HepG2 (cell line): Measurements from ENCODE around the gene CTRL. TPM values are rescaled to one million over a fixed set of nuclear protein-coding genes. Genes with fewer than 3 reads are reported as not detected.
A peak's percentile ranks its signal among the peaks of the same experiment; 100 is the strongest.

ENCODE experiments used
- CBX5 ChIP-seq: sonication (generic); formaldehyde crosslinking; IDR thresholded peaks from 2 replicates; pipeline ENCODE4 v1.4.0; 2020; ENCODE audit warnings: missing genetic modification reagents, borderline replicate concordance
- MTA1 ChIP-seq: sonication (generic); formaldehyde crosslinking; IDR thresholded peaks from 2 replicates; pipeline ENCODE4 v1.4.0; 2020; ENCODE audit warnings: missing genetic modification reagents, mild to moderate bottlenecking, borderline replicate concordance
- NR2C2 ChIP-seq: sonication (generic); formaldehyde crosslinking; IDR thresholded peaks from 2 replicates; pipeline ENCODE4 v1.4.0; 2020; ENCODE audit warnings: missing genetic modification reagents, mild to moderate bottlenecking, moderate library complexity, borderline replicate concordance
- POGZ ChIP-seq: sonication (generic); formaldehyde crosslinking; IDR thresholded peaks from 2 replicates; pipeline ENCODE4 v1.4.0; 2020; ENCODE audit warnings: mild to moderate bottlenecking, missing genetic modification reagents
- RBM22 ChIP-seq: fragments of 200-400 bp; formaldehyde crosslinking; optimal IDR thresholded peaks from 2 replicates; pipeline ENCODE3; 2017; ENCODE audit warnings: mild to moderate bottlenecking, low read length, moderate library complexity
- SMAD9 ChIP-seq: sonication (generic); formaldehyde crosslinking; IDR thresholded peaks from 2 replicates; pipeline ENCODE4 v1.5.1; 2020; ENCODE audit warnings: mild to moderate bottlenecking, missing genetic modification reagents
- ZNF484 ChIP-seq: sonication (generic); formaldehyde crosslinking; IDR thresholded peaks from 2 replicates; pipeline ENCODE4 v1.5.1; 2020; ENCODE audit warnings: mild to moderate bottlenecking, low read depth, missing genetic modification reagents, borderline replicate concordance
- ZNF749 ChIP-seq: sonication (generic); formaldehyde crosslinking; IDR thresholded peaks from 2 replicates; pipeline ENCODE4 v1.8.0; 2022; ENCODE audit warnings: mild to moderate bottlenecking, missing genetic modification reagents, moderate library complexity, borderline replicate concordance
- ZNF775 ChIP-seq: sonication (generic); formaldehyde crosslinking; IDR thresholded peaks from 2 replicates; pipeline ENCODE4 v1.4.0; 2020; ENCODE audit warnings: missing genetic modification reagents, mild to moderate bottlenecking, moderate library complexity, borderline replicate concordance
- ZNF850 ChIP-seq: sonication (generic); formaldehyde crosslinking; conservative IDR thresholded peaks from 2 replicates; pipeline ENCODE4 v1.9.0; 2021; ENCODE audit warnings: mild to moderate bottlenecking, missing genetic modification reagents
- polyA plus RNA-seq, 8 experiments: library from polyadenylated mRNA; depleted of rRNA in 3 of 8; stranded (reverse) in 7 of 8; unstranded in 1 of 8; fragments of >200 nt; fragmentation: Illumina TruSeq in 4 of 8; extraction: Trizol in 4 of 8; gene quantifications; 2 replicates each; pipeline versions ENCODE4 v1.2.1 to v1.2.3, GENCODE V29; 2011 to 2016; ENCODE audit warnings: low read depth in 4 of 8, missing spikeins in 1 of 8, mixed read lengths in 1 of 8; ENCODE audit not compliant: insufficient read depth in 1 of 8
- total RNA-seq, 5 experiments: library from RNA; depleted of rRNA; stranded (reverse); fragments of >200 nt; fragmentation: Illumina TruSeq; extraction: Trizol; gene quantifications; 2 replicates each; pipeline ENCODE4 v1.2.3, GENCODE V29; 2016; ENCODE audit warnings: low read depth in 1 of 5
- TF ChIP-seq, protein P1 (sequence below): sonication (generic); formaldehyde crosslinking; IDR thresholded peaks from 2 replicates; pipeline ENCODE4 v1.4.0; 2020; ENCODE audit warnings: mild to moderate bottlenecking, missing genetic modification reagents, borderline replicate concordance
- TF ChIP-seq, protein P2 (sequence below): IDR thresholded peaks from 2 replicates; pipeline ENCODE4 v1.6.1; 2016
- TF ChIP-seq, protein P3 (sequence below): sonication (generic); formaldehyde crosslinking; IDR thresholded peaks from 2 replicates; pipeline ENCODE4 v1.5.1; 2020; ENCODE audit warnings: missing genetic modification reagents, mild to moderate bottlenecking, borderline replicate concordance
- TF ChIP-seq, protein P4 (sequence below): sonication (generic); formaldehyde crosslinking; conservative IDR thresholded peaks from 2 replicates; pipeline ENCODE4 v1.8.0; 2022; ENCODE audit warnings: missing genetic modification reagents
- TF ChIP-seq, protein P5 (sequence below): sonication (generic); formaldehyde crosslinking; IDR thresholded peaks from 2 replicates; pipeline ENCODE4 v1.4.0; 2020; ENCODE audit warnings: mild to moderate bottlenecking, missing genetic modification reagents

The CTRL gene
- total and polyA plus RNA-seq, 2 of the 13 experiments (the other 11 are each of a cell fraction or from before 2014, with no cell fraction given) = 1.9 to 2.7 TPM

DNA sequence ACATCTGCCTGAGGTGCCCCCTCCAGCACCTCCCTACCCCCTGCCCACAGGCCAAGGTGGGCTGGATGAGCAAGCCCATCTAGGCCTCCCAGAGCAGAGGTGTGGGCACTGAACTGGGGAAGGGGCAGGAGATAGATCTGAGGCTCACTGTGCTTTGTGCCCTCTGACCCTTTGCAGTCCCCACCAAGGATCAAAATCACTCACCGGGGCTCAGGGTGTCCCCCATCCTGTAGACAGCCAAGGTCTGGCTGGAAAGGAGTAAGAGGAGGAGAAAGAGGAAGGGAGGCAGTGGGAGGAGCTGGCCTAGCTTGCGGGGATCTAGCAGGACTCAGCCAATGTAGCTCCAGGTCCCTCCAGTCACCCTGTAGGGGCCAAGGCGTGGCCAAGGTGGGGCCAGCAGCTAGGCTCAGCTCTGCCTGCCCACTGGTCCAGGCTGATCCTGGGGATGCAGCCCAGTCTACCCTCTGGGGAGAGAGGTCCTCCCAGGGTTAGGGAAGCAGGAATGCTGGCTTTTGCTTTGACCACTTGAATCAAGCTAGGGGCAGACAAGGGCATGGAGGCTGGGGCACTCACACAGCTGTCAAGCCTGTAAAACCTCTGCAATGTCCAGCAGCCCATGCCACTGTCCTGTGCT, 35.0 kb upstream of the CTRL start (continued):
- TF ChIP-seq POGZ (CRISPR knock-in tag) (no peak), RBM22 (no peak), NR2C2 (CRISPR knock-in tag) (no peak; the same call in 1 of the 2 replicates), MTA1 (CRISPR knock-in tag) (no peak), ZNF775 (CRISPR knock-in tag) (no peak), CBX5 (CRISPR knock-in tag) (no peak; the same call in 1 of the 2 replicates), ZNF749 (CRISPR knock-in tag) (no peak), ZNF850 (no peak), SMAD9 (CRISPR knock-in tag) (no peak), ZNF484 (CRISPR knock-in tag) (no peak)
- TF ChIP-seq, protein P1, sequence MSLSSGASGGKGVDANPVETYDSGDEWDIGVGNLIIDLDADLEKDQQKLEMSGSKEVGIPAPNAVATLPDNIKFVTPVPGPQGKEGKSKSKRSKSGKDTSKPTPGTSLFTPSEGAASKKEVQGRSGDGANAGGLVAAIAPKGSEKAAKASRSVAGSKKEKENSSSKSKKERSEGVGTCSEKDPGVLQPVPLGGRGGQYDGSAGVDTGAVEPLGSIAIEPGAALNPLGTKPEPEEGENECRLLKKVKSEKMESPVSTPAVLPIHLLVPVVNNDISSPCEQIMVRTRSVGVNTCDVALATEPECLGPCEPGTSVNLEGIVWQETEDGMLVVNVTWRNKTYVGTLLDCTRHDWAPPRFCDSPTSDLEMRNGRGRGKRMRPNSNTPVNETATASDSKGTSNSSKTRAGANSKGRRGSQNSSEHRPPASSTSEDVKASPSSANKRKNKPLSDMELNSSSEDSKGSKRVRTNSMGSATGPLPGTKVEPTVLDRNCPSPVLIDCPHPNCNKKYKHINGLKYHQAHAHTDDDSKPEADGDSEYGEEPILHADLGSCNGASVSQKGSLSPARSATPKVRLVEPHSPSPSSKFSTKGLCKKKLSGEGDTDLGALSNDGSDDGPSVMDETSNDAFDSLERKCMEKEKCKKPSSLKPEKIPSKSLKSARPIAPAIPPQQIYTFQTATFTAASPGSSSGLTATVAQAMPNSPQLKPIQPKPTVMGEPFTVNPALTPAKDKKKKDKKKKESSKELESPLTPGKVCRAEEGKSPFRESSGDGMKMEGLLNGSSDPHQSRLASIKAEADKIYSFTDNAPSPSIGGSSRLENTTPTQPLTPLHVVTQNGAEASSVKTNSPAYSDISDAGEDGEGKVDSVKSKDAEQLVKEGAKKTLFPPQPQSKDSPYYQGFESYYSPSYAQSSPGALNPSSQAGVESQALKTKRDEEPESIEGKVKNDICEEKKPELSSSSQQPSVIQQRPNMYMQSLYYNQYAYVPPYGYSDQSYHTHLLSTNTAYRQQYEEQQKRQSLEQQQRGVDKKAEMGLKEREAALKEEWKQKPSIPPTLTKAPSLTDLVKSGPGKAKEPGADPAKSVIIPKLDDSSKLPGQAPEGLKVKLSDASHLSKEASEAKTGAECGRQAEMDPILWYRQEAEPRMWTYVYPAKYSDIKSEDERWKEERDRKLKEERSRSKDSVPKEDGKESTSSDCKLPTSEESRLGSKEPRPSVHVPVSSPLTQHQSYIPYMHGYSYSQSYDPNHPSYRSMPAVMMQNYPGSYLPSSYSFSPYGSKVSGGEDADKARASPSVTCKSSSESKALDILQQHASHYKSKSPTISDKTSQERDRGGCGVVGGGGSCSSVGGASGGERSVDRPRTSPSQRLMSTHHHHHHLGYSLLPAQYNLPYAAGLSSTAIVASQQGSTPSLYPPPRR (CRISPR knock-in tag) = peak; percentile 53; the same call in 1 of the 2 replicates
- TF ChIP-seq, protein P2, sequence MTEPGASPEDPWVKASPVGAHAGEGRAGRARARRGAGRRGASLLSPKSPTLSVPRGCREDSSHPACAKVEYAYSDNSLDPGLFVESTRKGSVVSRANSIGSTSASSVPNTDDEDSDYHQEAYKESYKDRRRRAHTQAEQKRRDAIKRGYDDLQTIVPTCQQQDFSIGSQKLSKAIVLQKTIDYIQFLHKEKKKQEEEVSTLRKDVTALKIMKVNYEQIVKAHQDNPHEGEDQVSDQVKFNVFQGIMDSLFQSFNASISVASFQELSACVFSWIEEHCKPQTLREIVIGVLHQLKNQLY = no peak
- TF ChIP-seq, protein P3, sequence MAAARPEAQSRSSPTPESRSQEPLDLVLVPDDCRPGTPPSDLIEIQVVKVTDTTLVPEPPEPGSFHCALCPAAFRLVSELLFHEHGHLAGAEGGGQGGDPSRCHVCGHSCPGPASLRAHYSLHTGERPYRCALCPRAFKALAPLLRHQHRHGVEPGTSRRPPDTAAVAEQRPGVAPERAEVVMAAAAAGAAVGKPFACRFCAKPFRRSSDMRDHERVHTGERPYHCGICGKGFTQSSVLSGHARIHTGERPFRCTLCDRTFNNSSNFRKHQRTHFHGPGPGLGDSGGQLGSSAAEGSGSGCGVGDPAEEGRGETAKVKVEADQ (CRISPR knock-in tag) = no peak; the same call in 1 of the 2 replicates
- TF ChIP-seq, protein P4, sequence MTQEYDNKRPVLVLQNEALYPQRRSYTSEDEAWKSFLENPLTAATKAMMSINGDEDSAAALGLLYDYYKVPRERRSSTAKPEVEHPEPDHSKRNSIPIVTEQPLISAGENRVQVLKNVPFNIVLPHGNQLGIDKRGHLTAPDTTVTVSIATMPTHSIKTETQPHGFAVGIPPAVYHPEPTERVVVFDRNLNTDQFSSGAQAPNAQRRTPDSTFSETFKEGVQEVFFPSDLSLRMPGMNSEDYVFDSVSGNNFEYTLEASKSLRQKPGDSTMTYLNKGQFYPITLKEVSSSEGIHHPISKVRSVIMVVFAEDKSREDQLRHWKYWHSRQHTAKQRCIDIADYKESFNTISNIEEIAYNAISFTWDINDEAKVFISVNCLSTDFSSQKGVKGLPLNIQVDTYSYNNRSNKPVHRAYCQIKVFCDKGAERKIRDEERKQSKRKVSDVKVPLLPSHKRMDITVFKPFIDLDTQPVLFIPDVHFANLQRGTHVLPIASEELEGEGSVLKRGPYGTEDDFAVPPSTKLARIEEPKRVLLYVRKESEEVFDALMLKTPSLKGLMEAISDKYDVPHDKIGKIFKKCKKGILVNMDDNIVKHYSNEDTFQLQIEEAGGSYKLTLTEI (CRISPR knock-in tag) = no peak
- TF ChIP-seq, protein P5, sequence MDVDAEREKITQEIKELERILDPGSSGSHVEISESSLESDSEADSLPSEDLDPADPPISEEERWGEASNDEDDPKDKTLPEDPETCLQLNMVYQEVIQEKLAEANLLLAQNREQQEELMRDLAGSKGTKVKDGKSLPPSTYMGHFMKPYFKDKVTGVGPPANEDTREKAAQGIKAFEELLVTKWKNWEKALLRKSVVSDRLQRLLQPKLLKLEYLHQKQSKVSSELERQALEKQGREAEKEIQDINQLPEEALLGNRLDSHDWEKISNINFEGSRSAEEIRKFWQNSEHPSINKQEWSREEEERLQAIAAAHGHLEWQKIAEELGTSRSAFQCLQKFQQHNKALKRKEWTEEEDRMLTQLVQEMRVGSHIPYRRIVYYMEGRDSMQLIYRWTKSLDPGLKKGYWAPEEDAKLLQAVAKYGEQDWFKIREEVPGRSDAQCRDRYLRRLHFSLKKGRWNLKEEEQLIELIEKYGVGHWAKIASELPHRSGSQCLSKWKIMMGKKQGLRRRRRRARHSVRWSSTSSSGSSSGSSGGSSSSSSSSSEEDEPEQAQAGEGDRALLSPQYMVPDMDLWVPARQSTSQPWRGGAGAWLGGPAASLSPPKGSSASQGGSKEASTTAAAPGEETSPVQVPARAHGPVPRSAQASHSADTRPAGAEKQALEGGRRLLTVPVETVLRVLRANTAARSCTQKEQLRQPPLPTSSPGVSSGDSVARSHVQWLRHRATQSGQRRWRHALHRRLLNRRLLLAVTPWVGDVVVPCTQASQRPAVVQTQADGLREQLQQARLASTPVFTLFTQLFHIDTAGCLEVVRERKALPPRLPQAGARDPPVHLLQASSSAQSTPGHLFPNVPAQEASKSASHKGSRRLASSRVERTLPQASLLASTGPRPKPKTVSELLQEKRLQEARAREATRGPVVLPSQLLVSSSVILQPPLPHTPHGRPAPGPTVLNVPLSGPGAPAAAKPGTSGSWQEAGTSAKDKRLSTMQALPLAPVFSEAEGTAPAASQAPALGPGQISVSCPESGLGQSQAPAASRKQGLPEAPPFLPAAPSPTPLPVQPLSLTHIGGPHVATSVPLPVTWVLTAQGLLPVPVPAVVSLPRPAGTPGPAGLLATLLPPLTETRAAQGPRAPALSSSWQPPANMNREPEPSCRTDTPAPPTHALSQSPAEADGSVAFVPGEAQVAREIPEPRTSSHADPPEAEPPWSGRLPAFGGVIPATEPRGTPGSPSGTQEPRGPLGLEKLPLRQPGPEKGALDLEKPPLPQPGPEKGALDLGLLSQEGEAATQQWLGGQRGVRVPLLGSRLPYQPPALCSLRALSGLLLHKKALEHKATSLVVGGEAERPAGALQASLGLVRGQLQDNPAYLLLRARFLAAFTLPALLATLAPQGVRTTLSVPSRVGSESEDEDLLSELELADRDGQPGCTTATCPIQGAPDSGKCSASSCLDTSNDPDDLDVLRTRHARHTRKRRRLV = no peak
